RWPE1 (cell line): ENCODE results near the gene ASPSCR1.

Source experiments
- CTCF ChIA-PET: fragments of 350-600 bp; sonication (Branson Sonifier 250); formaldehyde crosslinking; extraction: SDS; loops from one replicate; lab custom pipeline; 2021; lab: Yijun Ruan, JAX
- POLR2A ChIA-PET: fragments of 400-600 bp; formaldehyde crosslinking; extraction: SDS; loops from one replicate; lab custom pipeline; 2020; ENCODE audit warnings: antibody characterized with exemption; ENCODE audit not compliant: low non-redundant PET; lab: Yijun Ruan, JAX
- DNase-seq: peaks from one replicate; pipeline ENCODE4 v3.0.0; 2012; ENCODE audit warnings: low spot score
- H3K27ac ChIP-seq: fragments of 450-650 bp; 2 replicates; pipeline ENCODE4 v1.5.1; 2017
- TF ChIP-seq, protein P1 (sequence below): fragments of 450-650 bp; conservative IDR thresholded peaks from 2 replicates; pipeline ENCODE4 v1.5.1; 2017; ENCODE audit warnings: low read depth, mild to moderate bottlenecking

Gene ASPSCR1

DNA sequence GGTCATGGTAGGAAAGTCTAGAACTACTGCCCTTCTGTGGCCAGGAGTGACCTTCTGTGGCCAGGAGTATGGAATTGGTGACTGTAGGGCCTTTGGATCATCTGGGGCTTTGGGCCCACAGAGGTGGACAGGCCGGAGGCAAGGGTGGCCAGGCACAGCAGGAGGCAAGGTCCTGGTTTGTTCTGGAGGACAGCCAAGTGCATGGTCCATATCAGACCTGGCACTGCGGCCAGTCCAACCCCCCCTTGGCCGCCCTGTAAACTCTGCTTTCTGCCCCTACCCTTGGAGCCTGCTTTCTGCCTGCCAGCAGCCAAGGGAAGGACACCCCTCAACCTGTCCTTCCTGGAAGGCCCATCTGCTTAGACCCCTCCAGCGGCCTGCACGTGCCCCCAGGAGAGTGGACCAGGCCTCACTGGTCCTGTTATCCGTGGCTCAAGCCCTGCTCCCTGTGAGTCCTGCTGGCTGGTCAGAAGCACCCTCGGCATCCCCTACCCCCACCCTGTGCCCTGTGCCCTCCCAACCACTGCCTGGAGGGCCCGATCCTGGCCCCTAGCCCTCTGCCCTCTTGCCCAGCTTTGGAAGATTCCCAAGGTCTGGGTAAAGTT lies 62.4 kb downstream of the ASPSCR1 start:
- DNase-seq, result no peak
- H3K27ac ChIP-seq, result no peak overlapping the region
- POLR2A ChIA-PET, result no interaction called here
- CTCF ChIA-PET, result interaction anchor here (1.8 kb wide), 1 partner anchor 9 kb away, joined by 6 read pairs; no protein-coding TSS in a partner anchor
- TF ChIP-seq, protein P1, sequence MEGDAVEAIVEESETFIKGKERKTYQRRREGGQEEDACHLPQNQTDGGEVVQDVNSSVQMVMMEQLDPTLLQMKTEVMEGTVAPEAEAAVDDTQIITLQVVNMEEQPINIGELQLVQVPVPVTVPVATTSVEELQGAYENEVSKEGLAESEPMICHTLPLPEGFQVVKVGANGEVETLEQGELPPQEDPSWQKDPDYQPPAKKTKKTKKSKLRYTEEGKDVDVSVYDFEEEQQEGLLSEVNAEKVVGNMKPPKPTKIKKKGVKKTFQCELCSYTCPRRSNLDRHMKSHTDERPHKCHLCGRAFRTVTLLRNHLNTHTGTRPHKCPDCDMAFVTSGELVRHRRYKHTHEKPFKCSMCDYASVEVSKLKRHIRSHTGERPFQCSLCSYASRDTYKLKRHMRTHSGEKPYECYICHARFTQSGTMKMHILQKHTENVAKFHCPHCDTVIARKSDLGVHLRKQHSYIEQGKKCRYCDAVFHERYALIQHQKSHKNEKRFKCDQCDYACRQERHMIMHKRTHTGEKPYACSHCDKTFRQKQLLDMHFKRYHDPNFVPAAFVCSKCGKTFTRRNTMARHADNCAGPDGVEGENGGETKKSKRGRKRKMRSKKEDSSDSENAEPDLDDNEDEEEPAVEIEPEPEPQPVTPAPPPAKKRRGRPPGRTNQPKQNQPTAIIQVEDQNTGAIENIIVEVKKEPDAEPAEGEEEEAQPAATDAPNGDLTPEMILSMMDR, result no peak

DNA sequence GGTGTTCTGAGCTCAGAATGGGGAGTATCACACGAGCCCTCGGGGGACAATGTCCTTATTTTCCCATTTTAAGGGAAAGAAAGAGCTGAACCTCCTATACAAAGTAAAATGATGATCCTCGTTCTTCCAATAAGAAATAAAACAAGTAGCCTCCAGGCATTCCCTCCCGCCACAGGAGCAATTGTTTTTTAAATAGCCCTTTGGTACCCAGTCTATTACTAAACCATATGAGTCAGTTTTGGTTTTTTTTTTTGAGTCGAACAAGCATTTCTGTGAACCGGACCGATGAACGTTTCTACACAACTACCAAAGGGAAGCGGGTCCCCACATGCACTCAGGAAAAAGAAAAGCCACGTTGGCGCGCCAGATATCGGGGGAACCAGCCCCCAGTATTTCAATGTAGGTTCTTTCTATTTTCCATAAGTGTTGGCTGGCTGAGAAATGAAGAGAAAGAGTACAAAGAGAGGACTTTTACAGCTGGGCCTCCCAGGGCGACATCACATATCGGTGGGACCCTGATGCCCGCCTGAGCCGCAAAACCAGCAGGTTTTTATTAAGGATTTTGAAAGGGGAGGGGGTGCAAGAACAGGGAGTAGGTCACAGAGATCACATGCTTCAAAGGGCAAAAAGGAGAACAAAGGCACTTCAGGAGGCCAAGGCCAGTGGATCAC lies 63.9 kb downstream of the ASPSCR1 start:
- DNase-seq, result no peak
- CTCF ChIA-PET, result interaction anchor here (0.6 to 1.8 kb wide), 2 partner anchors 11 to 811 kb away, joined by 3 to 6 read pairs; no protein-coding TSS in a partner anchor
- H3K27ac ChIP-seq, result peak overlapping the region; percentile 33
- POLR2A ChIA-PET, result no interaction called here
- TF ChIP-seq, protein P1, result no peak

DNA sequence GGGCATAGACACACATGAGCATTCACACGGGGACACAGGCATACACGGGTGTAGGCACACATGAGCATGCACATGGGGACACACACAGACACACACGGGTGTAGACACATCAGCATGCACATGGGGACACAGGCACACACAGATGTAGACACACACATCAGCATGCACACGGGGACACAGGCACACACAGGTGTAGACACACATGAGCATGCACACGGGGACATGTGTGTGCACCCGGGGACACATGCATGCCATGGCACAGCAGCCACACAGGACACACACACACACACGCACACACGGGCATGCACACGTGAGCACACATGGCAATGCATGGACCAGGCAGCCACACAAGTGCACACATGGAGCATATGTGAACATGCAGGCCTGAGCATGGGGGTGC lies 65.2 kb downstream of the ASPSCR1 start:
- TF ChIP-seq, protein P1, result no peak
- ChIA-PET POLR2A (no interaction called here), CTCF (interaction anchor here (0.6 to 1.0 kb wide), 3 partner anchors 12 to 27 kb away, joined by 3 to 5 read pairs (median 4); no protein-coding TSS in a partner anchor)
- peak overlapping the region; percentile 1; the same call in 1 of the 2 replicates for H3K27ac ChIP-seq
- no peak for DNase-seq

DNA sequence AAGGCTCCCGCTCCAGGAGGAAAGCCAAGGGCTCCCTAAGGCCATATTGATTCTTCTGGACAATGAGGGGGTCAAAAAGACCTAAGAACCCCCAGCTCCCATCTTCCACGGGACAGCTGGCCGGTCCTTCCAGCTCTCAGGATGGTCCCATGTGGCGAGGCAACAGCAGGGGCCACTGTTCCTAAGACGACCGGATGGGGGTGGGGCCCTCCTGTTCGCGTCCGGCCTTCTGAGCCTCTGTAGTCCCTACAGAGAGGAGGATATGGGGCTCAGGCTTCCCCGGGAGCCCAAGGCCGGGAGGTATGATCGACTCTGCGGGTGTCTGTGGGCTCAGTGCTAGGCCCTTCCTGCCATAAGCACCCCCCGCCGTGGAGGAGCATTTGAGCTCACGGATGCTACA lies 66.1 kb downstream of the ASPSCR1 start:
- ChIA-PET POLR2A (interaction anchor here (1.0 kb wide), 1 partner anchor 22 kb away, joined by 3 read pairs; no protein-coding TSS in a partner anchor), CTCF (interaction anchor here (1.0 kb wide), 1 partner anchor 13 kb away, joined by 3 read pairs; no protein-coding TSS in a partner anchor)
- TF ChIP-seq, protein P1, result no peak
- peak overlapping the region; percentile 1; the same call in 1 of the 2 replicates for H3K27ac ChIP-seq
- no peak for DNase-seq

DNA sequence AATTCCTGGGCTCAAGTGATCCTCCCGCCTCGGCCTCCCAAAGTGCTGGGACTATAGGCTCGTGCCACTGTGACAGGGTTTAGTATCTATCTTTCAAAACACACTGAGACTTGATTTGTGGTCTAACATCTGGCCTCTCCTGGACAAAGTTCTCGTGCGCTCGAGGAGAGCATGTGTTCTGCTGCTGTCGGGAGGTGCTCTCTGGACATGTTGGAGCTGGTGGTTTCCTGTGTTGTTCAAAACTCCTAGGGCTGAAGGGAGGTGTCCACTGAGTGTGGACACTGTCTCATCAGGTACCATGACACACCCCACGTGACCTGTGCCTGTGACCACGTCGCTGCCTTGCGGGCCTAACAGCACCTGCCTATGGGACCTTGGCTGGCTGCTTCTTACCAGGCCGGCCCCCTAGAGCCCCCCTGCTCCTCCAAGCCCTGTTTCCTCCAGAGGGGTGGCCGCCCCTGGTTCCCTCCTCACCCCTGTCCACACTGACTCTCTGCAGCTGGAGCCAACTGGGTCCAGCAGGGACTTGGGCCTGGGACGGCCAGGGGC lies 68.6 kb downstream of the ASPSCR1 start:
- DNase-seq, result no peak
- ChIA-PET POLR2A (no interaction called here), CTCF (interaction anchor here (0.7 kb wide), 1 partner anchor 287 kb away, joined by 3 read pairs; no protein-coding TSS in a partner anchor)
- TF ChIP-seq, protein P1, result no peak
- peak overlapping the region; percentile 79 for H3K27ac ChIP-seq

DNA sequence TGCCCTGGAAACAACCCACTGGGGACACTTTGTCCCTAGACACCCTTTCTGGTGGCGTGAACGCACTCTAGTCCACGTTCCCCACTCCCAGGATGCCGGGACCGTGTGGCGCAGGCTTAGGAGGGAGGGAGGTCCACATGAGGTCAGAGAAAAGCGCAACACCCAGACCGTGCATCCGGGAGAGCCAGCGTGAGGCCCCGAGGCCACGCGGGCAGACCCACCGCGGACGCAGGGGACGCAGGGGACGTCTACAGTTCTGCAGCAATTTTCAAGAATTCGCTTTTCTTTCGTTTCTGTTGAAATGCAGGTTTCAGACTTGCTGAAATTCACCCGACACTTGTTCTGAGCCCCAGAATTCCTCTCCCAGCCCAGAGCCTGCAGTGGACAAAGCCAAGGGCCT lies 69.5 kb downstream of the ASPSCR1 start:
- POLR2A ChIA-PET, result no interaction called here
- CTCF ChIA-PET, result no interaction called here
- no peak for DNase-seq
- TF ChIP-seq, protein P1, result no peak
- H3K27ac ChIP-seq, result peak overlapping the region; percentile 79
